PC-3 (cell line): ENCODE measurements around the gene RGS10.

Experiments used
- CTCF ChIP-seq: fragments of 300-600 bp; sonication (generic); conservative IDR thresholded peaks from 2 replicates; pipeline ENCODE4 v1.5.1; 2017; ENCODE audit warnings: antibody characterized with exemption, low read depth, mild to moderate bottlenecking, low read length
- EZH2 ChIP-seq: fragments of 300-600 bp; sonication (generic); IDR thresholded peaks from one replicate; pipeline ENCODE4 v1.6.1; 2017; ENCODE audit warnings: antibody characterized with exemption, mild to moderate bottlenecking, low read length; ENCODE audit not compliant: unreplicated experiment
- EZH2phosphoT487 ChIP-seq: fragments of 300-600 bp; sonication (generic); IDR thresholded peaks from 2 replicates; pipeline ENCODE4 v1.6.1; 2018; ENCODE audit warnings: mild to moderate bottlenecking, antibody characterized with exemption, low read length, borderline replicate concordance

GRCh38 chr10:119469325-119469707 lies 73.2 kb downstream of the RGS10 start:
- TF ChIP-seq EZH2 (no peak), CTCF (no peak), EZH2phosphoT487 (no peak)
